ENCODE measurements around the gene LRRC25. TPM values are rescaled to one million over a fixed set of nuclear protein-coding genes. Genes with fewer than 3 reads are reported as not detected.

Gene LRRC25
- total RNA-seq, 1 experiment from 2014 or later, result 0.31 TPM

GRCh38 chr19:18438331-18439024, 41.1 kb upstream of the LRRC25 start (continued):
- TF ChIP-seq, protein P1, sequence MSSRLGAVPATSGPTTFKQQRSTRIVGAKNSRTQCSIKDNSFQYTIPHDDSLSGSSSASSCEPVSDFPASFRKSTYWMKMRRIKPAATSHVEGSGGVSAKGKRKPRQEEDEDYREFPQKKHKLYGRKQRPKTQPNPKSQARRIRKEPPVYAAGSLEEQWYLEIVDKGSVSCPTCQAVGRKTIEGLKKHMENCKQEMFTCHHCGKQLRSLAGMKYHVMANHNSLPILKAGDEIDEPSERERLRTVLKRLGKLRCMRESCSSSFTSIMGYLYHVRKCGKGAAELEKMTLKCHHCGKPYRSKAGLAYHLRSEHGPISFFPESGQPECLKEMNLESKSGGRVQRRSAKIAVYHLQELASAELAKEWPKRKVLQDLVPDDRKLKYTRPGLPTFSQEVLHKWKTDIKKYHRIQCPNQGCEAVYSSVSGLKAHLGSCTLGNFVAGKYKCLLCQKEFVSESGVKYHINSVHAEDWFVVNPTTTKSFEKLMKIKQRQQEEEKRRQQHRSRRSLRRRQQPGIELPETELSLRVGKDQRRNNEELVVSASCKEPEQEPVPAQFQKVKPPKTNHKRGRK (CRISPR knock-in tag; IDR thresholded peaks at IDR 0.05; ENCODE audit: borderline replicate concordance), result no peak

DNA sequence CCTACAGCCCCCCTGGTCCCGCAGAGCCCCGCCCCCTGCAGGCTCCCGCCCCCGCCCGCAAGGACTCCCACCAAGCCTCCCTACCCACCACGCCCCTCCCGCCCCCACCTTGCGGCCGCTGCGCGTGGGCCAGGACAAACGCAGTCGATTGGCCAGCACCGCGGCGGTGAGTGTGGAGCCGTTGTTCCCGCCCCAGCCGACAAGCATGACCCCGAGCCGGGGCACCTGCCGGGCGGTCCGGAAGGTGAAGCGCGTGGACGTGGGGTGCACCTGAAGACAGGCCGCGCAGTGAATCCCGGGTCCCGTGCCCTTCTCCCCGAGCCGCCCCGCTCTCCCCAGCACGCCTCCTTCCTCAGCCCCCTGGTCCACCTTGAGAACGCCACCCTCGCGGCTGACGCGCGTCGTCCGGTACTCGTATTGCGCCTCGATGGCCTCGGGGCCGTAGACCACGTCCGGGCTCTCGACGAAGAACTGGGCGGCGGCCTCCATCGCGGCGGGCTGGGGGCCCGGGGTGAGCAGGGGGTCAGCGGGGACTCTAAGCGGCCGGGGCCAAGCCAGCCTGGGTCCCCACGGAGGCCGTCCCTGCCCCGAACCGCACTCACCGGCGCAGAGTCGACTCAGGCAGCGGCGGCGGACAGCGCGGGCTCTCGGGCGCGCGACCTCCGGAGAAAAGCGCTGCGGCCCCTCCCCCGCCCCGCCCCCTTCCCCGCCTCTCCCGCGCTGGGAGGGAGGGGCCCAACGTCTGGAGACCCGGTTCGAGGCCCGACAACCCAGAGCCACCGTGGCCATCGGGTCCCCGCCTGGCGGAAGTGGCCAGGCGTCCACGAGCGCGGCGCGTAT, 40.3 kb upstream of the LRRC25 start, which contains the start of gene ISYNA1:
Gene ISYNA1, minus strand, starts transcription at position 643 of the 840 bp plus-strand sequence. Its CDS starts 154 bp downstream, at position 489.
- peak within 1 kb of the TSS; percentile 91 for H3K27ac Mint-ChIP-seq
- H3K4me3 Mint-ChIP-seq, result peak within 1 kb of the TSS; percentile 66
- H3K4me1 Mint-ChIP-seq, result peaks cover 29% of the 10 kb centered on the region
- peaks cover 7% of the 10 kb centered on the region for H3K36me3 Mint-ChIP-seq
- POLR2A ChIA-PET, result interaction anchor here (0.6 kb wide), 3 partner anchors 9 to 338 kb away, joined by 3 to 8 read pairs (median 4); no protein-coding TSS in a partner anchor
- CTCF ChIA-PET, result interaction anchor here (0.5 to 3.5 kb wide), 17 partner anchors 9 to 898 kb away, joined by 3 to 27 read pairs (median 4); partner anchors contain the start of genes ELL and SSBP4
- ATAC-seq, result peak; percentile 6
- peak; percentile 74 for DNase-seq (ENCODE audit: low spot score)
- peaks cover 5% of the 10 kb centered on the region for H3K9me3 Mint-ChIP-seq
- no peaks in the 10 kb centered on the region for H3K27me3 Mint-ChIP-seq (ENCODE audit: low read depth)
- TF ChIP-seq MAX (CRISPR knock-in tag; IDR thresholded peaks at IDR 0.05) (peak; percentile 68), CDX4 (CRISPR knock-in tag; IDR thresholded peaks at IDR 0.05; ENCODE audit: borderline replicate concordance) (no peak), ELF4 (CRISPR knock-in tag; IDR thresholded peaks at IDR 0.05; ENCODE audit: low read depth) (no peak), TEAD1 (CRISPR knock-in tag; IDR thresholded peaks at IDR 0.05) (peak; percentile 19; the same call in 1 of the 2 replicates), ERG (CRISPR knock-in tag; IDR thresholded peaks at IDR 0.05) (no peak), TEAD4 (CRISPR knock-in tag; IDR thresholded peaks at IDR 0.05) (0 out of 2 replicates have a peak, but pooled peaks have one; percentile 29), FOXK1 (CRISPR knock-in tag; IDR thresholded peaks at IDR 0.05) (no peak), ZNF263 (CRISPR knock-in tag; IDR thresholded peaks at IDR 0.05; ENCODE audit: low read depth) (no peak), ZNF423 (CRISPR knock-in tag; IDR thresholded peaks at IDR 0.05) (no peak), CREB1 (CRISPR knock-in tag; IDR thresholded peaks at IDR 0.05) (no peak), EMX1 (CRISPR knock-in tag; IDR thresholded peaks at IDR 0.05) (no peak), ZNF416 (CRISPR knock-in tag; IDR thresholded peaks at IDR 0.05) (no peak), NR2C2 (CRISPR knock-in tag; IDR thresholded peaks at IDR 0.05) (no peak)
- TF ChIP-seq, protein P1 (CRISPR knock-in tag; IDR thresholded peaks at IDR 0.05; ENCODE audit: borderline replicate concordance), result no peak
- TF ChIP-seq, protein P2, sequence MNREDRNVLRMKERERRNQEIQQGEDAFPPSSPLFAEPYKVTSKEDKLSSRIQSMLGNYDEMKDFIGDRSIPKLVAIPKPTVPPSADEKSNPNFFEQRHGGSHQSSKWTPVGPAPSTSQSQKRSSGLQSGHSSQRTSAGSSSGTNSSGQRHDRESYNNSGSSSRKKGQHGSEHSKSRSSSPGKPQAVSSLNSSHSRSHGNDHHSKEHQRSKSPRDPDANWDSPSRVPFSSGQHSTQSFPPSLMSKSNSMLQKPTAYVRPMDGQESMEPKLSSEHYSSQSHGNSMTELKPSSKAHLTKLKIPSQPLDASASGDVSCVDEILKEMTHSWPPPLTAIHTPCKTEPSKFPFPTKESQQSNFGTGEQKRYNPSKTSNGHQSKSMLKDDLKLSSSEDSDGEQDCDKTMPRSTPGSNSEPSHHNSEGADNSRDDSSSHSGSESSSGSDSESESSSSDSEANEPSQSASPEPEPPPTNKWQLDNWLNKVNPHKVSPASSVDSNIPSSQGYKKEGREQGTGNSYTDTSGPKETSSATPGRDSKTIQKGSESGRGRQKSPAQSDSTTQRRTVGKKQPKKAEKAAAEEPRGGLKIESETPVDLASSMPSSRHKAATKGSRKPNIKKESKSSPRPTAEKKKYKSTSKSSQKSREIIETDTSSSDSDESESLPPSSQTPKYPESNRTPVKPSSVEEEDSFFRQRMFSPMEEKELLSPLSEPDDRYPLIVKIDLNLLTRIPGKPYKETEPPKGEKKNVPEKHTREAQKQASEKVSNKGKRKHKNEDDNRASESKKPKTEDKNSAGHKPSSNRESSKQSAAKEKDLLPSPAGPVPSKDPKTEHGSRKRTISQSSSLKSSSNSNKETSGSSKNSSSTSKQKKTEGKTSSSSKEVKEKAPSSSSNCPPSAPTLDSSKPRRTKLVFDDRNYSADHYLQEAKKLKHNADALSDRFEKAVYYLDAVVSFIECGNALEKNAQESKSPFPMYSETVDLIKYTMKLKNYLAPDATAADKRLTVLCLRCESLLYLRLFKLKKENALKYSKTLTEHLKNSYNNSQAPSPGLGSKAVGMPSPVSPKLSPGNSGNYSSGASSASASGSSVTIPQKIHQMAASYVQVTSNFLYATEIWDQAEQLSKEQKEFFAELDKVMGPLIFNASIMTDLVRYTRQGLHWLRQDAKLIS (CRISPR knock-in tag; IDR thresholded peaks at IDR 0.05; ENCODE audit: borderline replicate concordance), result no peak
- TF ChIP-seq, protein P3, sequence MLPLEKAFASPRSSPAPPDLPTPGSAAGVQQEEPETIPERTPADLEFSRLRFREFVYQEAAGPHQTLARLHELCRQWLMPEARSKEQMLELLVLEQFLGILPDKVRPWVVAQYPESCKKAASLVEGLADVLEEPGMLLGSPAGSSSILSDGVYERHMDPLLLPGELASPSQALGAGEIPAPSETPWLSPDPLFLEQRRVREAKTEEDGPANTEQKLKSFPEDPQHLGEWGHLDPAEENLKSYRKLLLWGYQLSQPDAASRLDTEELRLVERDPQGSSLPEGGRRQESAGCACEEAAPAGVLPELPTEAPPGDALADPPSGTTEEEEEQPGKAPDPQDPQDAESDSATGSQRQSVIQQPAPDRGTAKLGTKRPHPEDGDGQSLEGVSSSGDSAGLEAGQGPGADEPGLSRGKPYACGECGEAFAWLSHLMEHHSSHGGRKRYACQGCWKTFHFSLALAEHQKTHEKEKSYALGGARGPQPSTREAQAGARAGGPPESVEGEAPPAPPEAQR (CRISPR knock-in tag; IDR thresholded peaks at IDR 0.05), result no peak
- TF ChIP-seq, protein P4, sequence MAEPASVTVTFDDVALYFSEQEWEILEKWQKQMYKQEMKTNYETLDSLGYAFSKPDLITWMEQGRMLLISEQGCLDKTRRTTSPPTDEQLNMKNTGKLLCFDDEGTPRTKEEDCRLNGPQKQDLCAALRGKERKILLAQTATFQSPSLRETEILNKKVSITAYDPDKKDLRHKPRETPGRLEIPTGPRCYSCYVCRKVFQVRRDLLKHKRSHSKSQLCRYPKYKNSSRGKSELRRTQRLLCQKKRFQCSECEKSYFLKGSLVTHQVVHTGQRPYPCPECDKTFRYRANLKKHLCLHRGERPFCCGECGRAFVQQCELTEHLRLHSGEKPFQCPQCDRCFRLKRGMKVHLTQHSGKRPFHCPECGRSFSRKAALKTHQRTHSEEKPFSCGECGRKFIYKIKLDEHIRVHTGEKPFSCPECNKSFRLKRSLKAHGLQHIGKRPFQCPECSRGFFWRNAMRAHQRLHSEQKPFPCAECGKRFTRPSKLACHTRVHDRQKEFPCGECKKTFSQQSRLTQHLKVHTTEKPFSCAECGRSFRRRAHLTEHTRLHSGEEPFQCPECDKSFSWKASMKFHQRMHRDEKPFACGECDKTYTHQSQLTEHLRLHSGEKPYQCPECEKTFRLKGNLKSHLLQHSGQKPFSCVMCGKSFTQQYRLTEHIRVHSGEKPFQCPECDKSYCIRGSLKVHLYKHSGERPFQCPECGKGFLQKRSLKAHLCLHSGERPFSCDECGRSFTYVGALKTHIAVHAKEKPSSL (CRISPR knock-in tag; conservative IDR thresholded peaks at IDR 0.05), result no peak

Measured in WTC11 (cell line).